CD1c-positive myeloid dendritic cell (primary cell): ENCODE data around the gene PANX3.

Source experiments
- DNase-seq: peaks from one replicate; pipeline ENCODE4 v3.0.0-alpha.2; 2016; ENCODE audit errors: extremely low spot score

The PANX3 gene

DNA sequence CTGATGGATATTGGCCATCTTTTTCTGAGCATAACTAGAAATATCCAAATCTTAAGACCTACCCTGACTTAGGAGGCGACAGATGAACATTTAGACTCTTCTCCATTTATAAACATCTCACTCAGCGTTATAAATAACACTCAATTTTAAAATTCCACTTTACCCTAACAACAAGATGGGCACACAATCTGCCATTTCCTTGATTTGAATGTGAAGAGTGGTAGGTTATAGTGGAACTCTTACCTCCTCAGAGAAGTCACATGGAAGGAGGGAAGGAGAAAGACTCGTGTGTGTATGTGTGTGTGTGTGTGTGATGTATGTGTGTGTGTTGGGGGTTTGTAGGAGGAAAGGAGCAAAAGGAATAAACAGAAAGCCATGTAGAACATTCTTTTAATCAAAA is 47.3 kb downstream of the PANX3 start:
- no peak for DNase-seq

DNA sequence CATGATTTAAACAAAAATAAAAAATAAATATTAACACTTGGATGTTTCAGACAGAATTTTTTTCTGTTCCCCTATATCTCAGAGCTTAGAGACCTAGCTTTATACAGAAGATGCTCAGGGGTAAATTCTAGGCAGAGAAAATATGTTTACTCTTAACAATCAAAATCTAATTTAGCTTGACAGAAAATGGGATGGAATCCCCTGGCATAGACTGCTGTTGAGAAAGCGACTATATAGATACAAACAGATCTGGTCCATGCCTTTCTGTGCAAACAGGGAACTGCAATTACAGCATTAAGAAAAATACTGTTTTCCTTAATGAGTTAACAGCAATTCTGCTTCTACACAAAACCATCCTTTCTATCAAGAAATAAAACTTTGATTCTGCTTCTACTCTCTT is 47.8 kb downstream of the PANX3 start:
- DNase-seq, result no peak

DNA sequence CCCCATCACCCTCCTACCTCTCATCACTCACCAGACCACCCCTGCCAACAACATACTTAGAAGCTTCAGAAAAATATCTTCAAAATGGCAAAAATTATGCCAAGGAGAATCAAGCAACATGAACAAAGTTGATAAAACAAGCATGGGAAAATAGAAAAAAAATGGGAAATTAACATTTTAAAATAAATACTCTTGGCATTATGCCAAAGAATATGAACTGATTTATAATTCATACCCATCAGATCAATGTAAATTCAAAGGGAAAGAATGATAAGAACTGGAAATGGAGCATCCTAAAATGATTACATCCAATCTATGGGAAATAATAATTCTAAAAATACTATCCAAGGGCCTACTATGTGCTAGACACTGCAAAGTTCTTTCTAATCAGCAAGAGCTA is 50.3 kb downstream of the PANX3 start:
- DNase-seq, result no peak

DNA sequence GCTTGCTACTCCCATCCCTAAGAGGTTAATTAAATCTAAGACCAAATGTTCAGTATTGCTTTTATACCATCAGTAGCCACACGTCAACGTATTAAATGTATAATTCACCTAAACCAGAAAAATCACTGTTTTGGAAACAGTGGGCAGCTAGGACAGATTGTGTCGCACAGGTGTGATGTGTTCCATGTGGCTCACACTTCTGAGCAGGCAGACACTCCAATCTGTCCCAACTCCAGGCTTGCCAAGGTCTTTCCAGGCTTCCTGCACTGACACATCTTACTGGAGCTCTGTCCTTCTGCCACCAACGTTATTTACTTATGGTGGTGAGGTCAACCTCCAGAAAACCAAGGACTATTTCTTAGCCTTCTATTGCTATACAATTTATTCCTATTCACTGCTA is 50.9 kb downstream of the PANX3 start:
- no peak for DNase-seq

DNA sequence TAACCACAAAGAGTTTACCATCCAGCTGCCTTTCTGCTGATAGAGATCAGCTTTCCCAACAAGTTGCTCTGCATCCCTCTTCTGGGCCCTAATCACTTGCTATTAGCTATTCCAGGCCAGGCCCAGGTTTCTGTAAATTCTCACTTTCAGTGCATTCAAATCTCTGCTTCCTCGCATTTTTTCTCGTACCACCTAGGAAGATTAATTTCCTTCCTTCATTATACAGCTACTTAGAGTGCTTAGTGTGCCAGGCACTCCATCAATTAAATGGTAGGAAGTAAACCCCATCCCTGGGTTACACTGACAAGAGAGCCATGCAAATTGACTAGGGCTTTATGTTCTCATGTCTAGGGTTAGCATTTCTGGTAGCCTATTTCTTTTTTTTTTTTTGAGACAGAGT is 52.6 kb downstream of the PANX3 start:
- DNase-seq, result no peak

DNA sequence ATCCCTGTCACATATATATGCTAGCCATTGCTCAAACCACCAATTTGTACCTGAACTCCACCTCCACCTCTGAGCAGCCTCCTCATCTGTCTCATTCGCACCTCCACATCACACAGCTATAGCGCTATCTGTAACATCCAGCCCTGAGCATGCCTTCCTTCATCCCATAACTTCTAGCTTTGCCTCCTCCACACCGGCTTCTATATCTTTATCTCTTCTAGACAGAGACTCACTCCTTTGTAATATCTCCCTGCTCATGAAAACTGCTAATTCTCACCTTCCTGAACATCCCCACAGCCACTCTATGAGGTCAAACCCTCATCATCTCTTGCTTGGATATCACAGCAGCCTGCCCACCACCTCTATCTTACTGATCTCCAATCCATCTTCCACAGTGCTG is 56.4 kb downstream of the PANX3 start:
- DNase-seq, result no peak

DNA sequence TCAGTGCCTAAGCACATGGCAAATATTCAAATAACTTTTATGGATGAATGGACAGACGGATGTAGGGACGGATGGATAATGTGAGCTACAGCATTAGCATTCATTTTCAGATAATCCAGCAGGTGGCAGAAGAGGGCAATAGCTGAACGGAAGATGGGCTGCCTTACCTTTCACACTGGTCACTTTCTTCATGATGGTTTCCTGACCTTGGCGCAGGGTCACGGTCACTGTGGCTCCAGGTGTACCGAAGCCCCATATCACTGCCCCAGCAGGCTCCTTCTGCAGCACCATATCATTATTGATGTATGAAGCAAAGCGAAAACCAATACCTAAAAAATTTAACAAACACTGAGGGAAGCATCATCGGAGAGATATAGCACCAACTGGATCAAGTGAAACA is 58.0 kb downstream of the PANX3 start:
- peak; percentile 59 for DNase-seq
